NT2/D1 (cell line): ENCODE data around the gene NXT2.

Experiments used
- SUZ12 ChIP-seq: IDR thresholded peaks from 2 replicates; pipeline ENCODE4 v1.6.1; 2011; ENCODE audit not compliant: insufficient read length, insufficient read depth; ENCODE audit errors: extremely low read depth
- YY1 ChIP-seq: IDR thresholded peaks from 2 replicates; pipeline ENCODE4 v1.6.1; 2011; ENCODE audit not compliant: insufficient read length, insufficient read depth
- ZNF274 ChIP-seq: IDR thresholded peaks from 2 replicates; pipeline ENCODE4 v1.6.1; 2011; ENCODE audit warnings: mild to moderate bottlenecking, low read depth, low read length

DNA sequence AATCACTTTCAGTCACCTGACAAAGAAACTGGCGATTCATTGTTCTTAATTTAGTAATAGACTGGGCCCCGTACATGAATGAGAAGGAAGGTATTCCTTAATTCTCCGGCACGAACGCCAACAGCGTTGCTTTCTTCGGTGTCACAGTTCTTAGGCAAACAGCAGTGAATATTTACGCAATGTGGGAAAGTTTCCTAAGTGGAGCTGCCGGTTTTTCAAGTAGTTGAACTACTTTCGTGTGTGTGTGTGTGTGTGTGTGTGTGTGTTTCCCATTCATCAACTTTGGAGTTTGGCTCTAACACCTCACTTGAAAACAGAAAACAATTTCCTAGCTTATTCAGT, 651 bp downstream of the NXT2 start:
- no peak for TF ChIP-seq YY1
- TF ChIP-seq SUZ12, result no peak
- no peak for TF ChIP-seq ZNF274
